Measurements from ENCODE around the gene CDH4.

CDH4 gene

DNA sequence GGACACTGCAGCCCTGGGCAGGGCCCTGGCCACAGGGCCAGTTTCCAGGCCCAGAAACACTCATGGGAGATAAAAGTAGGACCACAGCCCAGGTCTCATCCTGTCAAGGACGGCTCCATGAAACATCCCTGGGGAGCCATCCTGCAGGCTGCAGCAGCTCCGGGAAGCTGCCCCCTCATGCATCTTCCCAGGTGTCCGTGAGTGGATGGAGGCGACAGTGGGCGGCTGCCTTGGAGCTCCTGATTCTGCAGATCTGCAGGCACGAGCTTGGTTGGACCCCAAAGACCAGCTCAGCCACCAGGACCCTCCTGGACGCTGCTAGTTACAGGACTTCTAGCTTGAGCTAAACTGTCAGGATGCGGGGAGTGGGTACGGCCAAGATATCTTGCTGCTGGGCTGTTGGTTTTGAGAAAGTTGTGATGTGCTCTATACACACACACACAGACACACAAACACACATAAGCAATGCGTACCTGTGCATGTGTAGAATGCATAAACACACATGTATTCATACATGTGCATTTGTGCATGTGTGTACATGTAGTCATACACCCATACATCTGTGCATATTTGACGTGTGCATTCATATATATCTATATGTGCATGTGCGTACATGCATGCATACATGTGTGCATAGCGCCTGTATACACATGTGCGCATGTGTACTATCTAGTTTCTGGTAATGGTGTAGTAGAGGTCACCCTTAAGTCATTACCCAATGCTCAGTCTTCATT, 515.9 kb downstream of the CDH4 start:
- DNase-seq (ENCODE audit: low spot score) = no peak

DNA sequence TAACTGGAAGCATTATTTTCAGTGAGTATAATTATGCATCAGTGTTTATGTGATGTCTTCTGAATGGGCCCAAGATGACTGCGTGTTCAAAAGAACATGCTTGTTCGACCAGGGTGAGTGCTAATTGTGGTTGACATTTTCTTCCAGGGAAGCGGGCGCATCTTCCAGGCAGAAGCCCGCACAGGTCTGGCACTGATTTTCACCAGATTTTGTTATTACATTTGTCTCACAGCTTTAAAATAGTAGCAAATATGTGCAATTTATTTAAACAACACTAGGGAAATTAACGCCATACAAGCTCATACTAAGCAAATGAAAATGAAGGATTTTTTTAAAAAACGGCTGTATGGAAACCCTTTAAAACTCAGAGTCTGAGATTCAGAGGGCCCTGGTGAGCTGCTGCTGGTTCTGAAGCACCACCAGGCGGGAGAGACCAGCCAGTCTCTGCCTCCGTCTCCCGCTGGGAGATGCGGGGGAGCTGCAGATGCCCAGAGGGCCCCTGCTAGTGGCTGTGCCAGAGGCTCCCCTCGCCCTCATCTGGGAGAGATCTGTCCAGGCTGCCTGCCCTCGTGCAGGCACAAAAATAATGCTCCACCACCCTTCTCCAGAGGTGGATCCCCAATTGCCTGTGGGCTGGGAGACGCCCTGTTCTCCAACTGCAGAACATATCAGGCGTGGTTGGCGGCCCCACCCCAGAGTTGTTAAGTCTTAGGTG, 516.7 kb downstream of the CDH4 start:
- DNase-seq (ENCODE audit: low spot score) = no peak

DNA sequence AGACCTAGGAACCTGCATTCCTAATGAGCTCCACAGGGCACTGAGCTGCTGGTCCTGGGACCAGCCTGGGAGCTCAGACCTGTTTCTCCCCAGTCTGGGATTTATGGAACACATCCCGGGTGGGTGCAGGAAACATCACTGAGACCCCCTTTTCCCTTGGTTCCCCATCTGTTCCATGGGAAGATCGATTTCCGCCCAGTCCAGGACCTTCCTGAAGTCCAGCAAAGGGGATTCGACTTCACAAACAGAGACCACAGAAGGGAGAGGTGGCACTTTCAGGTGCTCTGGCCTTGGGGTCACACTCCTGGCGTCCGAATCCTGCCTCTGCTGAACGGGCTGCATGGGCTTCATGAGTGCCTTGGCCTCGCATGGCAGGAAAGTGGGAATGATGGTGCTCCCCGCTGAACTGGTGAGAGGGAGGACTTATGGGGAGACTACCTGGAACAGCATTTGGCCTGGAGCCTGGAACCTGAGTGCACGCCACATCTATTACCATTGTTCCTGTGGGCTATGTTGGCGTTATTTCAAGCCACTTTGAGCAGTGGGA, 517.3 kb downstream of the CDH4 start:
- DNase-seq (ENCODE audit: low spot score) = no peak

DNA sequence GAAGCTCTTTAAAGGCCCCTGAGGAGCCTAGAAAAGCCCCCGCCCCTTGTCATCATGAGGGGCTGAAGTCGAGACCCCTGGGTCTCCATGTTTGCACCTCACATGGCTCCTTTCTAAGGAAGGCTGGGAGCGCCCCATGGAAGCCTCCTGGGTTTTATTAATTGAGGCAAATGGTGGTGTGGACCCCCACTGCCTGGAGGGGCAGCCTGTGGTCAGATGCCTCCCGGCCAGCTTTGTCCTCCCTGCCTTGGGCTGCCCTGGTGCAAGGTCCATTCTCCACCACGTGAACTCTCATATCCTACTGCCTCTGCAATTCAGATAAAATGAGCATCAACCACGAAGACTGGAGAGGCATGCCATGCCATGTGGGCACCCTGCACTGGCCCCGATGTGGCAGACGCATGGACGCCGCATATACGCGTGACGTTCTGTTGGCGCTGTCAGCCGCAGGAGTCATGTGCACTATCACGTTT, 518.1 kb downstream of the CDH4 start:
- DNase-seq (ENCODE audit: low spot score) = no peak

DNA sequence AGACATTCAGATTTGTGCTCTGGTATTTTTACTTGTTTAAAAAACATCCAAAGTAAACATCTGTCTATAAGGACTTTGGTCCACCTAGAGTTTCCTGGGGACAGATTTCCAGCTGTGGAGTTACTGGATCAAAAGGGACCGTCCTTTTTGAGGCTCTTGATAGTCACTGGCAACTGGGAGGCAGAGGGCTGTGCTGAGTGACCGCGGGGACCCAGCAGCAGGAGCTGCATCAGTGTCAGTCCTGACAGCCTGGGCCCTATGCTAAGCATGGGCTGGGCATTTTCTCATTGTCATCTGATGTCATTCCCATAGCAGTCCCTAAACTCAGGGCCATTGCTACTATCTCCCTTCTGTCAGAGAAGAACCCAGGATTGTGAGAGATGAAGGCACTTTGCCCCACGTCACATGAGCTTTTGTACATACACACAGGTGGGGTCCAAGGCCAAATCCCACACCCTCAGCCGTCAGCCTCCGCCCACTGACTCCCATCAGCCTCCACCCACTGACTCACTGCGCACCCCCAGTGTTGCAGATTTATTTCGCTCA, 519.8 kb downstream of the CDH4 start:
- no peak for DNase-seq (ENCODE audit: low spot score)

DNA sequence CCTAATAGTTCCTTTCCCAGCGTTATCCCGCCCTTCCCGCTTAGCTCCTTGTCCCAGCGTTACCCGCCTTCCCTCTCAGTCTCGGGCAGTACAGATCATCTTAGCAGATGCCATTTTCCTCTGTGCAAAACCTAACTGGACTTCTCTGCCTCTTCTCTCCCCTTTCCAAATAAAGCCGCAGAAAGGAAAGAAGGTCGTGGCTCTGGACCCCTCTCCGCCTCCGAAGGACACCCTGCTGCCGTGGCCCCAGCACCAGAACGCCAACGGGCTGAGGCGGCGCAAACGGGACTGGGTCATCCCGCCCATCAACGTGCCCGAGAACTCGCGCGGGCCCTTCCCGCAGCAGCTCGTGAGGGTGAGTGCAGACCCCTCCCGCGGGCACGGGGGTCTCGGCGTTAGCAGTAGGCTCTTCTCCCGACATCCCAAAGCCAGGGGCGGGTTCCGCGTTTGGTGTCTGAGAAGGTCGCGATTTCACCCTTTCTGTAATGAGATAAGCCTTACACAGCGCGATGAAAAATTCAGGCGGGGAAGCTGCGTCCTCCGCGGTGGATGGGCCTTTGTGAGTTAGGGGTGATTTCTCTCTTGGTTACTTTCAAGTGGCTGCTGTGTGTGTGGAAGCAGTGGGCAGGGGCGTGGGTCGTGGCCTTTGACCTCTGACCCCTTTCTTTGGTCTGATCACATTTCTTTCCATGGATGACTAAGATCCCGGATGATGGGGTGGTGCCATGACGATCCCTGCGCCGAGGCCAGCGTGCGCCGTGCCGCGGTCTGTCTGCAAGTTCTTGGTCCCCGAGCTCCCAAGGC, 521.0 kb downstream of the CDH4 start:
- DNase-seq (ENCODE audit: low spot score) = no peak

DNA sequence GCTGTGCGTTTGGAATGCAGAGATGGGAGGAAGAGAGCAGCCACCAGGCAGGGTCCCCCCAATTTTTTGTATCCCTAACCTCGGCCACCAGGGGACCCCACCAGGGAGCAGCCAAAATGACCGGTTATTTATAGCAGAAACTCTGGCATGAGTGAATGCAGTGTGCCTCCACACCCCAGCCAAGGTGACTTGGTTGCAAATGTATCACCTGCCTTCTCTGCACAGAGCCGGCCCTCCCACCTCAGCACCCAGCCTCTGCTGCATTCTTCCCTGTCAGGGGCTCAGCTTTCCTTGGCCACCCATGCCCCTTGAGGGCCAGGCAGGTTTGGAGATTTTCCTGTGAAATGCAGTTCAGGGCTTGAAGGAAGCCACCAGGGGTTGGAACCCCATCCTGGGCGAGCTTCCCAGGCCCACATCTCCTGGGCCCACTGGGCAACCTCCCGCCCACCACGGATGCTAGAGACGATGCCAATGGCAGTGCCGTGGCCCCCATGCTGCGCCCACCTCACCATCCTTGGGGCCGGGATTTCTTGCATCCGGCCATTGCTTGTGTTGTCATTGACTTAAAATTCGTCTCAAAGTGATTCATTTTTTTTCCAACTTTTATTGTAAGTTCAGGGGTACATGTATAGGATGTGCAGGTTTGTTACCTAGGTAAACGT, 522.0 kb downstream of the CDH4 start:
- no peak for DNase-seq (ENCODE audit: low spot score)

DNA sequence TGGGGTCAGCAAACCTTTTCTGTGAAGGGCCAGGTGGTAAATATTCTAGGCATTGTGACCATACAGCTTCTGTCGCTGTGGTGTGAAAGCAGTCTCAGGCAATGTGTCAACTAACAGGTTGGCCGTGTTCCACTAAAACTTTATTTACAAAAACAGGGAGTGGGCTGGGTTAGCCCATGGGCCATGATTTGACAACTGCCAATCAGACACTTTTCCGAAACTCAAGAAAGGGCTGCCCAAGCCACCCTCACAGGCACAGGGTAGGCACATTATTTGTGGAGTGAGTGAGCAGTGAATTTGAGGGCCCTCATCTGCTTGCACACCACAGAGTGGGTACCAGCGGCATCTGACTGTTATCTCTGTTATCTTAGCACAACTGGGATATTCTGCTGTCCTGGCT, 523.4 kb downstream of the CDH4 start:
- no peak for DNase-seq (ENCODE audit: low spot score)

DNA sequence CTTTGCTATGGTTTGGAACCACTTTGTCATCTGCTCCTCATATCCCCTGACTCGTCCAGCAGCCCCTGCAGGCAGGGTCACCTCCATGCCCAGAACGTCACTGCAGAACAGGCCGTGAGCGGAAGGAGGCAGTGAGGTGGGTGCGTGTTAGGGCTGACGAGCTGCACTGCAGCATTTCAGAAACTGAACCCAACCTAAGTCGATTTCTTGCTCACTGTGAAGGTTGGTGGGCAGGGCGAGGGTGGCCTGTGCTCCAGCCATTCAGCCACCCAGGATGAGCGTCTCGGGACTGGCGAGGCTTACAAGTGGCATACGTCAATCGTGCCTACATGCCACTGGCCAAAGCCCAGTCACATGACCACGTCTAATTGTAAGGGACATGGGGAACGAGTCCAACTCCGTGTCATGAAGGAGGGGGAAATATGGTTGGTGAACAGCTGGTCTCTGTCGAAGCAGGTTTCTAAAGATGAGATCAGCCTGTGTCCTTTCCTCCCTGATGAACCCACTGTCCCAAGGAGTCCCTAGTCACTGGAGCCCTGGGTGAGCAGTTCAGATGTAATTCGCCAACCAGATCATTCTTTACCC, 524.5 kb downstream of the CDH4 start:
- DNase-seq (ENCODE audit: low spot score) = no peak

DNA sequence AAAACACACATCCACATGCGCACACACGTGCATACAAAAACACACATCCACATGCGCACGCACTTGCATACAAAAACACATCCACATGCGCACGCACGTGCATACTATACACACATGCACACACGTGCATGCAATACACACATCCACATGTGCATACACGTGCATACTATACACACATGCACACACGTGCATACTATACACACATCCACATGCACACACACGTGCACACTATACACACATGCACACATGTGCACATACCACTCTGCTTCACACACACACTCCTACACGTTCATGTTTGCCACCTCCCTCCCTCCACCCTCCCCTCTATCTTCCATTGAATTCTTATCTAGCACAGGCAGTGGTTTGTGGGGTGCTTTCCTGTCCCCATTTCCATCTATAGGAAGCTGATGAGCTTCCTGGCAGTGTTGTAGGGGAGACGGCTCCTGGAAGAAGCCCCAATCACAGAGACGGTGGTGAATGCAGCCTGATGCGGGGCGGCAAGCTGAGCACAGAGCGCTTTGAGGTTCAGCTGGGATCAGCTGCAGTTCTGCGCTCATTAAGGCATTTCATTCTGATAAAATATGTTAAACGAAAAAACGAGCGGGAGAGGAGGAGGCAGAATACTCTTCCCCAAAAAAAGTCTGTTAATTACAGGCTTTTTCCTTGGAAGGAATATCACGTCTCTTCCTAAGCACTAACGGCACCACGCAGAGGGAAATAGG, 525.9 kb downstream of the CDH4 start:
- DNase-seq (ENCODE audit: low spot score) = no peak

DNA sequence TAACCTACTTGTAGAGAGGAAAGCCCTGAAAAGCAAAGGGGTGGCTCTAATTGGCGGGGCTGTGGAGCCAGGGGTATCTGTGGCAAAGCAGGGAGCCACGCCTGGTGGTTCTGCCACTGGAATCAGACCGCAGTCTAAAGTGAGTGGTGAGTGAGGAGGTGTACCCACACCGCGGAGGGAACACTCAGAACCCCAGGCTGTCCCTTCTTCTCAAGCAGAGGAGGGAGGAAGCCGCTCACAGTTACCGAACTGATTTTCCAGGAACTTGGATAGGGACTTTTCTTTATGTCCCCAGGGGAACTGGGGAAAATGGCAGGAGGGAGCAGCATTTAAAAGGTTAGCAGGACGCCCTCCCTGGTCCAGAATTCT, 526.4 kb downstream of the CDH4 start:
- no peak for DNase-seq (ENCODE audit: low spot score)

DNA sequence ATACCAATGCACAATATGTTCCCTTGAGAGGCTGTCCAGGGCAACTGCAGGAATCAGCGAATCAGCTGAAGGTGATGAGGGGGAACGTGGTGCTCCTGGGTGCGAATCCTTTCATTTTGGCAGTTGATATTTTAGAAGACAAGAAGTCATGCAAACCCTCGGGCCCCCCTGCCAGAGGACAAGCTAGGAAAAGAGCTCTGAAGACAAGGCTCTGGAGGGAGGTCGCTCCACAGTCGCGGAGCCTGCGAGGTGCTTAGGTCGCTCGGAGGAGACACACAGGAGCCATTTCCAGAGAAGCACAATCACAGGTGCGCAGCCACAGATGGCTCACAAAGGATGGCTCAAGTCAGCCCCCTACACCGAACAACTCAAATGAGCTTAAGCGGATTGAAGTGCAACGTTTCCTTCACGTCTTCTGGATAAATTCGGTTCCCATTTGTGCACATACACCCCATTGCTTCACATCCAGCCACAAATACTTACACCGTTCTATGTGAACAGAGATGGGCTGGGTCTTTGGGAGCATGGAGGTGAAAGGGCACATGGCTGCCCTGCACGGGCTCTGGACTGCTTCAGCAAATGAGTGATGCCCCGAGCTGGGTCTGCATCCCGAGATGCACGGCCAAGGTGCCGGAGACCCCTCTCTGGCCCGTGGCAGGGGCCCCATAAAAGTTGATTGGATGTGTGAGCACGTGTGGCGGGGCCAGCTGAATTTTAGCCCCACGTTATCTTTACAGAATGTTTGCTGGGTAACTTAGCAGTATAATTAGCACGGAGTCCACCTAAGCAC, 527.3 kb downstream of the CDH4 start:
- DNase-seq (ENCODE audit: low spot score) = no peak

DNA sequence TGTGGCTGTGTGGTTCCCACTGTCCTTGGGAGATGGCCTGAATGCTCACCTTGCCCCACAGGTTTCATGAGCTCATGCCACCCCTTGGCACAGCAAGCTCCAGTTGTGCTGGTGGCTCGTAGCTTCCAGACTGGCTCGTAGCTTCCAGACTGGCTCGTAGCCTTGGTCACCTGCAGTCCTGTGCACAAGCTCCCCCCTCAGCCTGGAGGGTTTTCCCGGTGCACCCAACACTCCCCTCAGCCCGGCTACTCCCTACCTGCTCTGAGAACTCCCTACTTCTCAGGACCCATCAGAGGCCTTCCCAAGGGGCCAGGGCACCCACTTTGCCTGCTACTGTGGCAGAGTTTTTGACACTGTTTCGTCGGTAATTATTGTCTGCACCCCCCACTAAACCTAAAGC, 528.0 kb downstream of the CDH4 start:
- no peak for DNase-seq (ENCODE audit: low spot score)

DNA sequence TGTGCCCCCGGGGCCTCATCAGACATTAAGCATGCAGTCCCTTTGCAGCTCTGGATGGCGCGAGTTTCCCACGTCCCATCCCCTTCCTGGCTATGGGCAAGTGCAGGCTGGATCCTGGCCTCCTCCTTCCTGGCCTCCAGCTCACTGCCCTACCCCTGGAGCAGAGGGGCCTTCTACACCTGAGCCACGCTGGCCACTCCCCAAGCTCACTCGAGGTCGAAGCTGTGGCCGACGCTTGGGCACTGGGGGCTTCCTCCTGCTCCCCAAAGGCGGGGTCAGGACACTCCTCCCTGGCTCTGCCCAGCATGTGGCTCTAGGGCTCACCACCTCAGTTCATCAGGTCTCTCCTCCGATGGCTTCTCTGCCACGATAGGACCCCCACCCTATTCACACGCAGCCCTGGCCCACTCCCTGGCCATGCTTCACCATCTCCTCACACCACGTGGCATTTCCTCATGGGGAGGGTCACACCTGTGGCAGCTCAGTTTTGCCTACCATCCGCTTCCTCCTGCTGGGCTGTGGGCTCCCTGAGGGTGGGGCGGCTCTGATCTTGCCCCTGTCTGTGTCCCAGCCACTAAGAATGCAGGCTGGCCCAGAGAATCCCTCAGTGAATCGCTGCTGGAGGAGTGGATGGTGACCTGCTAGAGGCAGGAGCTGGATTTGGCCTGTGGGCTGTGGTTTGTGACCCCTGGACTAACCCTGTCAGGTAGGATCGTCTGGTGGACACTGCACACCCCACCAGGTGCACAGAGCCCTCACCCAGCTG, 532.9 kb downstream of the CDH4 start:
- DNase-seq (ENCODE audit: low spot score) = no peak

DNA sequence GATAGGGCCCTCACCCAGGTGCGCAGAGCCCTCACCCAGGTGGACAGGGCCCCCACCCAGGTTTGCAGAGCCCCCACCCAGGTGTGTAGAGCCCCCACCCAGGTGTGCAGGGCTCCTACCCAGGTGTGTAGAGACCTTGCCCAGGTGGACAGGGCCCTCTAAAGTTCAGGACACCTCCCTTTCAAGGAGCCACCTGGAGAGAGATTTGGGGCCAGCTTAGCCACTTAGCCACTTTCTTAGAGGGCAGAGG, 533.4 kb downstream of the CDH4 start:
- no peak for DNase-seq (ENCODE audit: low spot score)

DNA sequence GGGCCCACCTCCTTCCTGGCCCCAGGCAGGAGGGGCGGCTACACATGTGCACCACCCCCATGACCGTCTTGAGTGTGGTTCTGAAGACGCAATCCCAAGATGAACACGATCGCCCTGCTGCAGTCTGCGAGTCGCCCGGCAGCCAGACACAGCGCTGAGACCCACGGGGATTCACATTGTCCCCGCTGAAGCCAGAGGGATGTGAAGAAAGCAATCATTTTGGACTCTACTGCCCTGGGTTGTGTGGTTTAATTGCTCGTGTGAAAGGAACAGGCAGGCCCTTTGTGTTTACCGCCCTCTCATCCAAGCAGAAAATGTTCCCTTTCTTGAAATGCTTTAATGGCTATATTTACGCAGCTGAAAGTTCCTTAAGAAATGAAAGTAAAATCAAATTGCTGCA, 534.2 kb downstream of the CDH4 start:
- DNase-seq (ENCODE audit: low spot score) = no peak

DNA sequence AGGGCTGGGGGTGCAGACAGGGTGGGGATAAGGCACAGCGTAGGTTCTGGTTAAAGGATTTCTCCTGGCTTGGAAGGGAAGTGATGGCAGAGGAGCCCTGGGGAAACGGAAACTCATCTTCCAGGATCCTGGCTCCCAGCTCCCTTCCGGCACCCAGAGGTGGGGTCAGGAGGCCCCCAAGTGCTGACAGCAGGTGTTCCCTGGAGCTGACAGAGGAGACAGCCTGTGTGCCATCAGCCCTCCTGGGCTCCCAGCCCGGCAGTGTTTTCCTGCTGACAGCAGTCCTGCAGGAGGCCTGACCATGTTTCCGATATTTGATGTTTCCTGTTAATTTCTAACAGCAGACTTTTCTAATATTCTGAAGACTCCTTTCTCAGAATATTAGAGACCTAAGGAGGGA, 536.3 kb downstream of the CDH4 start:
- no peak for DNase-seq (ENCODE audit: low spot score)

DNA sequence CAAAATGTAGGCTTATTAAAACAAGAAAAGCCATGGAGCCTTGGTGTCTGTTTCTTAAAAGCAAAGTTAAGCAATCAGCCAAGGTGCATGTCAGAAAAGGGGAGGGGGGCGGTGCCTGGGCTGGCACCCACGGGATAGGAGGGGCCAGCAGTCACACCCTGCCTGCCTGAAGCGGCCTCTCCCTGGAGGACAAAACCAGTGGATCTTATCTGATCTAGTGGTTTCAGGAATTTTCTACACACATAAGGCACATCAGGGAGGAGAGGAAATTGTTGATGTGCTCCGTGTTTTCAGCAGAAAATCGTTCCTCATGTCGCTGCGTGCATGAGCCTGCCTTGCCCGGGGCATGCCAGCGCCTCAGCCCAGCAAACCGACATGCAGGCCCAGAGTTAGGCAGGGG, 537.3 kb downstream of the CDH4 start:
- no peak for DNase-seq (ENCODE audit: low spot score)

DNA sequence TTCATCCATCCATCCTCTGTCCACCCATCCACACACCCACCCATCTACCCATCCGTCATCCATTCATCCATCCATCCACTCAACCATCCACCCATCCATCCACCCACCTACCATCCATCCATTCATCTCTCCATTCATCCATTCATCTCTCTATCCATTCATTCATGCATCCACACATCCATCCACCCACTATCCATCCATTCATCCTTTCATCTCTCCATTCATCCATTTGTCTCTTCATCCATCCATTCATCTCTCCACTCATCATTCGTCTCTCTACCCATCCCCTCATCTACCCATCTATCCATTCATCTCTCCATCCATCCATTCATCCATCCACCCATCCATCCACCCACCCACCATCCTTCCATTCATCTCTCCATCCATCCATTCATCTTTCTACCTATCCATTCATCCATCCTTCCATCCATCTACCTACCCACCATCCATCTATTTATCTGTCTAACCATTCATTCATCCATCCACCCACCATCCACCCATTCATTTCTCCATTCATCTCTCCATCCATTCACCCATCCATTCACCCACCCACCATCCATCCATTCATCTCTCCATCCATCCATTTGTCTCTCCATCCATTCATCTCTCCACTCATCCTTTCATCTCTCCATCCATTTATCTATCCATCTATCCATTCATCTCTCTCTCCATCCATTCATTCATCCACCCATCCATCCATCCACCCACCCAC, 538.2 kb downstream of the CDH4 start:
- no peak for DNase-seq (ENCODE audit: low spot score)
